CD4-positive, alpha-beta T cell treated with Interferon alpha-2 for 1 hour (primary cell): ENCODE data around the gene SMIM22.
A peak's percentile ranks its signal among the peaks of the same experiment; 100 is the strongest.

Experiments
- DNase-seq, 2 donors: peaks; one replicate each; pipeline ENCODE4 v3.0.0-alpha.2; 2020 to 2022

SMIM22 gene

GRCh38 chr16:4796982-4797804 lies 2.0 kb downstream of the SMIM22 start:
- no peak for DNase-seq

- no peak for DNase-seq
Measured at GRCh38 chr16:4797805-4798252, 2.7 kb downstream of the SMIM22 start.

- DNase-seq: no peak
Measured at GRCh38 chr16:4798456-4798855, 3.3 kb downstream of the SMIM22 start.

GRCh38 chr16:4799171-4799855 lies 4.1 kb downstream of the SMIM22 start:
- DNase-seq: no peak

- no peak for DNase-seq
Measured at GRCh38 chr16:4800290-4801041, 5.3 kb downstream of the SMIM22 start.

GRCh38 chr16:4801051-4801961 lies 6.1 kb downstream of the SMIM22 start:
- no peak for DNase-seq

- peak; percentile 88 to 90 for DNase-seq
Measured at GRCh38 chr16:4801962-4802658, 6.9 kb downstream of the SMIM22 start, which contains the start of gene ROGDI. TSS of gene ROGDI (minus strand) at chr16:4802633. CDS start at chr16:4802571, 62 bp downstream.

GRCh38 chr16:4802659-4803287 lies 7.6 kb downstream of the SMIM22 start:
- peak; percentile 85 to 88 for DNase-seq

GRCh38 chr16:4803401-4803844 lies 8.3 kb downstream of the SMIM22 start:
- no peak for DNase-seq

- DNase-seq: no peak
Measured at GRCh38 chr16:4803898-4804762, 9.0 kb downstream of the SMIM22 start.

GRCh38 chr16:4805231-4805630 lies 10.1 kb downstream of the SMIM22 start:
- no peak for DNase-seq

GRCh38 chr16:4806280-4806679 lies 11.1 kb downstream of the SMIM22 start:
- DNase-seq: no peak

GRCh38 chr16:4811242-4811641 lies 16.1 kb downstream of the SMIM22 start:
- no peak for DNase-seq

GRCh38 chr16:4811773-4812172 lies 16.6 kb downstream of the SMIM22 start:
- no peak for DNase-seq

- no peak for DNase-seq
Measured at GRCh38 chr16:4813251-4814003, 18.3 kb downstream of the SMIM22 start.

- no peak for DNase-seq
Measured at GRCh38 chr16:4814046-4814445, 18.9 kb downstream of the SMIM22 start.

GRCh38 chr16:4814542-4815173 lies 19.5 kb downstream of the SMIM22 start:
- no peak for DNase-seq

GRCh38 chr16:4820652-4821051 lies 25.5 kb downstream of the SMIM22 start:
- no peak for DNase-seq

GRCh38 chr16:4825196-4825595 lies 30.0 kb downstream of the SMIM22 start:
- no peak for DNase-seq
